Peyer's patch (tissue), 4 donors: ENCODE data around the gene ALS2CL.

Experiments used
- POLR2A ChIP-seq, 2 donors: fragments of 450-650 bp; IDR thresholded peaks; one replicate each; pipeline ENCODE4 v1.5.1; 2017; ENCODE audit warnings: antibody characterized with exemption in 2 of 2, mild to moderate bottlenecking in 2 of 2, moderate library complexity in 2 of 2
- TF ChIP-seq, protein P1 (sequence below), 6 experiments: fragments of 450-650 bp in 4 of 6; fragments of 200-600 bp in 2 of 6; sonication (generic) in 1 of 6; IDR thresholded peaks; one replicate each; pipeline ENCODE4 v1.5.1; 2017 to 2019; ENCODE audit warnings: antibody characterized with exemption in 6 of 6, mild to moderate bottlenecking in 3 of 6, moderate library complexity in 1 of 6

DNA sequence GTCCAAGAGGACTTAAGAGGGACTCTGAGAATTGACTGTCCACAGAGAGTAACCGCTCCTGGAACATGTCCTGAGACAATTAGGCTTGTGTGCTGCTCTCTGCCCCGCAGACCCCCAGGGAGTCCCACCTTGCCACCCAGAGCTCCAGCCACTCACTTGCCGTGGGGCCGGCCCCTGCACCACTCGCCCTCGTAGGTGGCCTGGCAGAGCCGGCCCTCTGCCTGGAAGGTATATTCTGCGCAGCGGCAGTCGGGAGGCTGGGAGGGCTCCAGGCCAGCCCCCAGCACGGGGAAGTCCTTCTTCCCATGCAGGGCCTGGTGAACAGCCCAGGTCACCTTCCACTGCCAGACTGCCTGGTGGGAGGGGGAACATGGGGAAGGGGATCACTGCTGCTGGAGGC, 10.5 kb downstream of the ALS2CL start:
- TF ChIP-seq, protein P1, sequence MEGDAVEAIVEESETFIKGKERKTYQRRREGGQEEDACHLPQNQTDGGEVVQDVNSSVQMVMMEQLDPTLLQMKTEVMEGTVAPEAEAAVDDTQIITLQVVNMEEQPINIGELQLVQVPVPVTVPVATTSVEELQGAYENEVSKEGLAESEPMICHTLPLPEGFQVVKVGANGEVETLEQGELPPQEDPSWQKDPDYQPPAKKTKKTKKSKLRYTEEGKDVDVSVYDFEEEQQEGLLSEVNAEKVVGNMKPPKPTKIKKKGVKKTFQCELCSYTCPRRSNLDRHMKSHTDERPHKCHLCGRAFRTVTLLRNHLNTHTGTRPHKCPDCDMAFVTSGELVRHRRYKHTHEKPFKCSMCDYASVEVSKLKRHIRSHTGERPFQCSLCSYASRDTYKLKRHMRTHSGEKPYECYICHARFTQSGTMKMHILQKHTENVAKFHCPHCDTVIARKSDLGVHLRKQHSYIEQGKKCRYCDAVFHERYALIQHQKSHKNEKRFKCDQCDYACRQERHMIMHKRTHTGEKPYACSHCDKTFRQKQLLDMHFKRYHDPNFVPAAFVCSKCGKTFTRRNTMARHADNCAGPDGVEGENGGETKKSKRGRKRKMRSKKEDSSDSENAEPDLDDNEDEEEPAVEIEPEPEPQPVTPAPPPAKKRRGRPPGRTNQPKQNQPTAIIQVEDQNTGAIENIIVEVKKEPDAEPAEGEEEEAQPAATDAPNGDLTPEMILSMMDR (IDR thresholded peaks at IDR 0.05): no peak
- TF ChIP-seq POLR2A (IDR thresholded peaks at IDR 0.05): no peak
